NK-92 treated with Interleukin-12 subunit alpha and Interleukin-12 subunit beta, amount 100 ng/mL, for 24 hours (cell line): ENCODE measurements around the gene MAP3K3.
"Not testable (repeated sequence)": the region's sequence is repeated elsewhere in the genome, so short reads cannot be mapped to it uniquely, and the experiment has no call there.

Experiments used
- DNase-seq: peaks from one replicate; lab custom pipeline; 2025; lab: John Stamatoyannopoulos, UW

The MAP3K3 gene

GRCh38 chr17:63706336-63707082 lies 84.3 kb downstream of the MAP3K3 start:
- DNase-seq = no peak

GRCh38 chr17:63707151-63707550 lies 84.9 kb downstream of the MAP3K3 start:
- no peak for DNase-seq

GRCh38 chr17:63709110-63709509 lies 86.9 kb downstream of the MAP3K3 start:
- no peak for DNase-seq

GRCh38 chr17:63714550-63715277 lies 92.5 kb downstream of the MAP3K3 start:
- no peak for DNase-seq

- no peak for DNase-seq
Measured at GRCh38 chr17:63716426-63716825, 94.2 kb downstream of the MAP3K3 start.

GRCh38 chr17:63718988-63719387 lies 96.8 kb downstream of the MAP3K3 start:
- no peak for DNase-seq

GRCh38 chr17:63720194-63720593 lies 98.0 kb downstream of the MAP3K3 start:
- not testable (repeated sequence) for DNase-seq

- no peak for DNase-seq
Measured at GRCh38 chr17:63722403-63722802, 100.2 kb downstream of the MAP3K3 start.

GRCh38 chr17:63735691-63736090 lies 113.5 kb downstream of the MAP3K3 start:
- DNase-seq = no peak

- no peak for DNase-seq
Measured at GRCh38 chr17:63740464-63741142, 118.4 kb downstream of the MAP3K3 start.

- no peak for DNase-seq
Measured at GRCh38 chr17:63741143-63741407, 118.9 kb downstream of the MAP3K3 start.

GRCh38 chr17:63741408-63742173 lies 119.4 kb downstream of the MAP3K3 start, which contains the start of gene STRADA:
Gene STRADA (minus strand): TSS chr17:63741799. CDS start chr17:63728369, 13,430 bp downstream.
- DNase-seq = peak; percentile 99
